ENCODE data around the gene YPEL1. TPM values are rescaled to one million over a fixed set of nuclear protein-coding genes. Genes with fewer than 3 reads are reported as not detected.
A peak's percentile ranks its signal among the peaks of the same experiment; 100 is the strongest.

The YPEL1 gene
- polyA plus RNA-seq, 2 donors: 0.96 to 1.3 TPM

DNA sequence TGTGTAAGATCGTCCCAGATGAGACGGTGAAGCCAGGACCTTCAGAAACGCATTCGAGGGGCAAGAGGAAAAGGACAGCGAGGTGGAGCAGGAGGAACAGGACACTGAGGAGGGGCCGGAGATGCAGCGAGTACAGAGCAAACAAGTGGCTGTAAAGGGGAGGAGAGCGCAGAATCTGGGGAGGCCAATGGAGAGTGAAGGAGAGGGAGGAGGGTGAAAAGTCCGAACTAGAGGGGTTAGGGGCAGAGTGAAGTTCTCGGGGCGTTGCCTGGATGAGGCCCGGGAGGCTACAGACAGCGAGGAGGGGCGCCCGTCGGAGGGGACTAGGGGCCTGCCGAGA, 78.6 kb downstream of the YPEL1 start:
- Histone ChIP-seq H3K36me3 (ENCODE audit: control insufficient read depth in 2 of 2, insufficient read depth in 2 of 2, low read length in 1 of 2) (no peaks in the 10 kb centered on the region), H3K27me3 (ENCODE audit: control insufficient read depth in 1 of 2, insufficient read depth in 2 of 2, low read length in 2 of 2) (no peaks in the 10 kb centered on the region), H3K4me1 (ENCODE audit: control insufficient read depth in 2 of 2, insufficient read depth in 2 of 2, low read length in 1 of 2) (peaks cover 0 to 2% of the 10 kb centered on the region in 2 donors), H3K4me3 (ENCODE audit: low read depth in 1 of 2, low read length in 2 of 2) (peak overlapping the region; percentile 58 to 60), H3K27ac (ENCODE audit: low read depth in 2 of 2, low read length in 1 of 2) (peak overlapping the region; percentile 52 to 86), H3K9me3 (ENCODE audit: control insufficient read depth in 2 of 2, insufficient read depth in 1 of 2, low read depth in 1 of 2, low read length in 1 of 2) (no peaks in the 10 kb centered on the region)
- 34 to 36% methylated on average over 13 to 17 of the region's 17 CpGs for WGBS, 2 donors

GRCh38 chr22:21652547-21653545, 82.7 kb downstream of the YPEL1 start:
- no peak overlapping the region for H3K27ac ChIP-seq (ENCODE audit: low read depth in 2 of 2, low read length in 1 of 2)
- H3K9me3 ChIP-seq (ENCODE audit: control insufficient read depth in 2 of 2, insufficient read depth in 1 of 2, low read depth in 1 of 2, low read length in 1 of 2): no peaks in the 10 kb centered on the region
- 29 to 36% methylated on average over 40 of the region's 40 CpGs for WGBS, 2 donors
- H3K4me1 ChIP-seq (ENCODE audit: control insufficient read depth in 2 of 2, insufficient read depth in 2 of 2, low read length in 1 of 2): peaks cover 3 to 10% of the 10 kb centered on the region in 2 donors
- H3K36me3 ChIP-seq (ENCODE audit: control insufficient read depth in 2 of 2, insufficient read depth in 2 of 2, low read length in 1 of 2): no peaks in the 10 kb centered on the region
- H3K4me3 ChIP-seq (ENCODE audit: low read depth in 1 of 2, low read length in 2 of 2): peak overlapping the region; percentile 51 to 62
- no peaks in the 10 kb centered on the region for H3K27me3 ChIP-seq (ENCODE audit: control insufficient read depth in 1 of 2, insufficient read depth in 2 of 2, low read length in 2 of 2)

GRCh38 chr22:21652010-21652546, 83.5 kb downstream of the YPEL1 start:
- no peaks in the 10 kb centered on the region for H3K9me3 ChIP-seq (ENCODE audit: control insufficient read depth in 2 of 2, insufficient read depth in 1 of 2, low read depth in 1 of 2, low read length in 1 of 2)
- H3K36me3 ChIP-seq (ENCODE audit: control insufficient read depth in 2 of 2, insufficient read depth in 2 of 2, low read length in 1 of 2): no peaks in the 10 kb centered on the region
- H3K27me3 ChIP-seq (ENCODE audit: control insufficient read depth in 1 of 2, insufficient read depth in 2 of 2, low read length in 2 of 2): no peaks in the 10 kb centered on the region
- H3K4me3 ChIP-seq (ENCODE audit: low read depth in 1 of 2, low read length in 2 of 2): peak overlapping the region; percentile 51 to 62
- peak overlapping the region in 1 of 2 donors; percentile 31 for H3K27ac ChIP-seq (ENCODE audit: low read depth in 2 of 2, low read length in 1 of 2)
- peaks cover 3 to 10% of the 10 kb centered on the region in 2 donors for H3K4me1 ChIP-seq (ENCODE audit: control insufficient read depth in 2 of 2, insufficient read depth in 2 of 2, low read length in 1 of 2)
- 0 to 4% methylated on average over 42 to 44 of the region's 44 CpGs for WGBS, 2 donors

DNA sequence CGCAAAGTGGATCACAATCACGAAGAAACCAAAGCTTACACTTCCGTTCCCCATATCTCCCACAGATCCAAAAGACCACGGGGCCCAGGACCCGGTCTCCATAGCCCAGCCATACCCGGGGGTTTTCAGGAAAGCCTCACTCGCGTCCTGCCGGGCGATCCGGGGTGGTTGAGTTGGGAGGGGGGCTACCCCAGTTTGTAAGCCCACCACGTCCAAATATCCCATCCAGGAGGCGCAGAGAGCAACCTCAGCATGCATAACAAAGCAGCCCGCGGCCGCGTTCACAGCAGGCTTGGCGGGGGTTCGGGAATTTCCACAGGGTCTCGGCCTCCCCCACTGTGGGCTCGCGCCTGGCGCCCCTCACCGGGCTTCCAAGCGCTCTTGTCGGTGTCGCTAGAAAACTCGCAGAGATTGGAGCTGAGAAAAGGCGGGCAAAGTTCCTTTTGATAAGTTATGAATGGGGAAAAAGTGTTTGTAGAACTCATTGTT, 84.0 kb downstream of the YPEL1 start:
- H3K27me3 ChIP-seq (ENCODE audit: control insufficient read depth in 1 of 2, insufficient read depth in 2 of 2, low read length in 2 of 2): no peaks in the 10 kb centered on the region
- WGBS, 2 donors: 1% methylated on average over 29 of the region's 29 CpGs
- H3K4me3 ChIP-seq (ENCODE audit: low read depth in 1 of 2, low read length in 2 of 2): peak overlapping the region; percentile 41 to 51
- H3K4me1 ChIP-seq (ENCODE audit: control insufficient read depth in 2 of 2, insufficient read depth in 2 of 2, low read length in 1 of 2): peaks cover 3 to 9% of the 10 kb centered on the region in 2 donors
- H3K36me3 ChIP-seq (ENCODE audit: control insufficient read depth in 2 of 2, insufficient read depth in 2 of 2, low read length in 1 of 2): no peaks in the 10 kb centered on the region
- H3K9me3 ChIP-seq (ENCODE audit: control insufficient read depth in 2 of 2, insufficient read depth in 1 of 2, low read depth in 1 of 2, low read length in 1 of 2): no peaks in the 10 kb centered on the region
- H3K27ac ChIP-seq (ENCODE audit: low read depth in 2 of 2, low read length in 1 of 2): no peak overlapping the region

DNA sequence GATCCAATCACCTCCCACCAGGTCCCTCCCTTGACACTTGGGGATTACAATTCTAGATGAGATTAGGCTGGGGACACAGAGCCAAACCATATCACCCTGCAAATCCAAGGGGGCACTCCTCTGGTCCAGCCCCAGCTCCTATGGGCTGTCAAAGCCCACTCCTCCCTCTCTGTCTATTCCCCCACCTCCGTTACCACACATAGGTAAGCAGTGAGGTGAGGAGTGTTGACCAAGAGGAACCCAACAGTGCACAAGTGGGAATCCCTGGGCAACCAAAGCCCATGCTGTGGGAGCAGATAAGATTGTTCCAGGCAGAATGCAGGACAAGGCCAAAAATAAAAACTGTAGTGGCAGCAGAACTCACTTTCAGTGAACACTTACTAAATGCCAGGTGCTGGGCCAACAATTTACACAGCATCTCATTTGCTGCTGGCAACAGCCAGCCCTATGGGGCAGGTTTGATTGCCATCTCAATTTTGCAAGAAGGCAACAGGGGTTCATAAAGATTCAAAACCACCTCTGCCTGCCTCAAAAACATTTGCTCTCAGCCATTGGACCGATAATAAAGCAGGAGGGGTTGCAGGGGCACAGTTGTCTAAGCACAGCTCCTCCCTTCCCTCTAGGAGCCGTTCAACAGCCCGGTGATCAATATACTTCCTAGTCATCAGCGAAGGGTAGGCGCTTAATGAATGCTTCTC, 84.6 kb downstream of the YPEL1 start:
- Histone ChIP-seq H3K9me3 (ENCODE audit: control insufficient read depth in 2 of 2, insufficient read depth in 1 of 2, low read depth in 1 of 2, low read length in 1 of 2) (no peaks in the 10 kb centered on the region), H3K27ac (ENCODE audit: low read depth in 2 of 2, low read length in 1 of 2) (no peak overlapping the region), H3K4me3 (ENCODE audit: low read depth in 1 of 2, low read length in 2 of 2) (peak overlapping the region; percentile 41 to 51), H3K4me1 (ENCODE audit: control insufficient read depth in 2 of 2, insufficient read depth in 2 of 2, low read length in 1 of 2) (peaks cover 3 to 8% of the 10 kb centered on the region in 2 donors), H3K36me3 (ENCODE audit: control insufficient read depth in 2 of 2, insufficient read depth in 2 of 2, low read length in 1 of 2) (peaks cover 0 to 5% of the 10 kb centered on the region in 2 donors), H3K27me3 (ENCODE audit: control insufficient read depth in 1 of 2, insufficient read depth in 2 of 2, low read length in 2 of 2) (no peaks in the 10 kb centered on the region)
- WGBS, 2 donors: 20% methylated on average over 6 of the region's 6 CpGs

- H3K36me3 ChIP-seq (ENCODE audit: control insufficient read depth in 2 of 2, insufficient read depth in 2 of 2, low read length in 1 of 2): peaks cover 0 to 5% of the 10 kb centered on the region in 2 donors
- WGBS, 2 donors: 94 to 97% methylated on average over 7 of the region's 7 CpGs
These were observed 85.3 kb downstream of the YPEL1 start for GRCh38 chr22:21650280-21650679.

More at GRCh38 chr22:21650280-21650679, 85.3 kb downstream of the YPEL1 start:
- Histone ChIP-seq H3K27ac (ENCODE audit: low read depth in 2 of 2, low read length in 1 of 2) (no peak overlapping the region), H3K4me1 (ENCODE audit: control insufficient read depth in 2 of 2, insufficient read depth in 2 of 2, low read length in 1 of 2) (peaks cover 3 to 8% of the 10 kb centered on the region in 2 donors), H3K9me3 (ENCODE audit: control insufficient read depth in 2 of 2, insufficient read depth in 1 of 2, low read depth in 1 of 2, low read length in 1 of 2) (no peaks in the 10 kb centered on the region), H3K4me3 (ENCODE audit: low read depth in 1 of 2, low read length in 2 of 2) (no peak overlapping the region), H3K27me3 (ENCODE audit: control insufficient read depth in 1 of 2, insufficient read depth in 2 of 2, low read length in 2 of 2) (no peaks in the 10 kb centered on the region)

Other genes starting within 250 kb of the YPEL1 start
- under 1 TPM; 0.01 to 0.02 TPM for gene RIMBP3C, start 184.3 kb downstream of the YPEL1 start, polyA plus RNA-seq
- 10 to 100 TPM; 48.4 to 49.1 TPM for gene UBE2L3, start 168.1 kb downstream of the YPEL1 start, polyA plus RNA-seq
- gene YDJC, start 105.8 kb downstream of the YPEL1 start, polyA plus RNA-seq: 10 to 100 TPM; 28.5 to 31.4 TPM
- under 1 TPM; 0.25 to 0.61 TPM for gene CCDC116, start 103.0 kb downstream of the YPEL1 start, polyA plus RNA-seq
- 10 to 100 TPM; 18.7 to 52.7 TPM for gene SDF2L1, start 93.5 kb downstream of the YPEL1 start, polyA plus RNA-seq
- gene PPIL2, start 69.8 kb downstream of the YPEL1 start, polyA plus RNA-seq: 10 to 100 TPM; 29.7 to 41.8 TPM
- gene MAPK1, start 131.9 kb upstream of the YPEL1 start, polyA plus RNA-seq: 10 to 100 TPM in 1 of 2 donors, 1 to 10 TPM in 1; 10.0 to 17.4 TPM
- 10 to 100 TPM; 14.3 to 15.5 TPM for gene PPM1F, start 217.1 kb upstream of the YPEL1 start, polyA plus RNA-seq
- 10 to 100 TPM; 12.3 to 19.1 TPM for gene TOP3B, start 247.0 kb upstream of the YPEL1 start, polyA plus RNA-seq